NK-92 (cell line): Measurements from ENCODE around the gene SOX6.

Experiments used
- DNase-seq: peaks from one replicate; lab custom pipeline; 2025; ENCODE audit not compliant: unreplicated experiment; lab: John Stamatoyannopoulos, UW

The SOX6 gene

GRCh38 chr11:15969701-15970329, 386.5 kb downstream of the SOX6 start:
- no peak for DNase-seq

- no peak for DNase-seq
Measured at GRCh38 chr11:15969281-15969680, 387.1 kb downstream of the SOX6 start.

GRCh38 chr11:15968461-15969130, 387.8 kb downstream of the SOX6 start:
- no peak for DNase-seq

GRCh38 chr11:15967966-15968365, 388.4 kb downstream of the SOX6 start:
- no peak for DNase-seq

- no peak for DNase-seq
Measured at GRCh38 chr11:15967166-15967565, 389.2 kb downstream of the SOX6 start.

GRCh38 chr11:15965562-15966250, 390.6 kb downstream of the SOX6 start:
- DNase-seq: no peak

- DNase-seq: no peak
Measured at GRCh38 chr11:15963266-15963665, 393.1 kb downstream of the SOX6 start.

- no peak for DNase-seq
Measured at GRCh38 chr11:15958910-15959309, 397.4 kb downstream of the SOX6 start.

- no peak for DNase-seq
Measured at GRCh38 chr11:15957234-15957633, 399.1 kb downstream of the SOX6 start.

- DNase-seq: no peak
Measured at GRCh38 chr11:15956302-15956701, 400.0 kb downstream of the SOX6 start.

- no peak for DNase-seq
Measured at GRCh38 chr11:15955595-15955994, 400.8 kb downstream of the SOX6 start.

GRCh38 chr11:15947681-15948648, 408.4 kb downstream of the SOX6 start:
- DNase-seq: no peak

- DNase-seq: no peak
Measured at GRCh38 chr11:15945726-15946125, 410.6 kb downstream of the SOX6 start.

- no peak for DNase-seq
Measured at GRCh38 chr11:15944460-15944859, 411.9 kb downstream of the SOX6 start.

GRCh38 chr11:15943418-15944197, 412.7 kb downstream of the SOX6 start:
- DNase-seq: no peak

- DNase-seq: no peak
Measured at GRCh38 chr11:15942936-15943335, 413.4 kb downstream of the SOX6 start.

- DNase-seq: no peak
Measured at GRCh38 chr11:15942126-15942525, 414.2 kb downstream of the SOX6 start.

- DNase-seq: no peak
Measured at GRCh38 chr11:15941206-15941770, 415.1 kb downstream of the SOX6 start.

- no peak for DNase-seq
Measured at GRCh38 chr11:15940462-15941205, 415.7 kb downstream of the SOX6 start.
